ENCODE results near the gene PPP4R3B.
"Not testable (repeated sequence)": the region's sequence is repeated elsewhere in the genome, so short reads cannot be mapped to it uniquely, and the experiment has no call there.

Gene PPP4R3B

GRCh38 chr2:55567298-55567697 is 50.1 kb downstream of the PPP4R3B start:
- no peak for TF ChIP-seq ZNF274 (IDR thresholded peaks at IDR 0.05; ENCODE audit: low read depth, low read length)
- no peak overlapping the region for H3K4me3 ChIP-seq (ENCODE audit: low read length)

DNA sequence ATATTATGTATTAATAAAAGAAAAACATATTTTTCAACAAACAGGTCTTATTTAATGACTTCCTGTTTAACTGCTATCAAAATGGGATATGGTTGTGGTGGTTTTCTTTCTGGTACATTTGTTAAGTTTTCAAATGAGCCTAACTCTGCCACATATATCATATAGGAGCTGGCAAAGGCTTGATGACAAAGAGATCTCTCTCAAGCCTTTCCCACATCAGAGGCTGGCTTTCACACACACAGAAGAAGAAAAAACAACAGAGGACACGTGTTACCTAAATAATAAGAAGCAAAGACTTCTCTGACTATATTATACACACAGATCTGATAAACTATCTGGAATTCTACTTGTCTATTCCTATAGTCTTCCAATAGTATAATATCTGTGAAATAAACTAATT is 51.8 kb downstream of the PPP4R3B start:
- H3K4me3 ChIP-seq (ENCODE audit: low read length): no peak overlapping the region
- no peak for TF ChIP-seq ZNF274 (IDR thresholded peaks at IDR 0.05; ENCODE audit: low read depth, low read length)

- TF ChIP-seq ZNF274 (IDR thresholded peaks at IDR 0.05; ENCODE audit: low read depth, low read length): no peak
- no peak overlapping the region for H3K4me3 ChIP-seq (ENCODE audit: low read length)
Observed at GRCh38 chr2:55560855-55561254, 56.6 kb downstream of the PPP4R3B start.

- no peak overlapping the region for H3K4me3 ChIP-seq (ENCODE audit: low read length)
- TF ChIP-seq ZNF274 (IDR thresholded peaks at IDR 0.05; ENCODE audit: low read depth, low read length): no peak
Observed at GRCh38 chr2:55556809-55557208, 60.6 kb downstream of the PPP4R3B start.

DNA sequence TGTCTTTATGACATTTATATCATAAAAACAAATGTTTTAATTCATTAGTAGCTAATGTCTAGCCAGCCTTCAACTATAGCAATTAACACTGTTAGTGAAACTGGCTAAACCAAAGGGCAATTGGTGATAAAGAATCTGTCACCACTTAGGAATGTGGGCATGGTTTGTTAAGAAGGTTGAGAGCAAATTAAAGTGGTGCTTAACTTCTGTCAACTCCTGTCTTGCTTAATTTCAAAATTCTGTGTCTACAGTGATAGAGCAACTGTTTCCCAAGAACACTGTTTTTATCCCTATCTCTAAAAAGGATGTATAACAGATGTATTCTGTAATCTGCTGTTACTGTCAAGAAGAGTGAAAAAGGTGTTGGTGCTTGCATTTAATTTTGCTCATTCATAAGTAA is 61.4 kb downstream of the PPP4R3B start:
- no peak for TF ChIP-seq ZNF274 (IDR thresholded peaks at IDR 0.05; ENCODE audit: low read depth, low read length)
- no peak overlapping the region for H3K4me3 ChIP-seq (ENCODE audit: low read length)

GRCh38 chr2:55553321-55553720 is 64.1 kb downstream of the PPP4R3B start:
- TF ChIP-seq ZNF274 (IDR thresholded peaks at IDR 0.05; ENCODE audit: low read depth, low read length): no peak
- H3K4me3 ChIP-seq (ENCODE audit: low read length): no peak overlapping the region

GRCh38 chr2:55550368-55551102 is 66.9 kb downstream of the PPP4R3B start:
- H3K4me3 ChIP-seq (ENCODE audit: low read length): no peak overlapping the region
- TF ChIP-seq ZNF274 (IDR thresholded peaks at IDR 0.05; ENCODE audit: low read depth, low read length): no peak

GRCh38 chr2:55547679-55548078 is 69.7 kb downstream of the PPP4R3B start:
- H3K4me3 ChIP-seq (ENCODE audit: low read length): not testable (repeated sequence)

GRCh38 chr2:55547001-55547400 is 70.4 kb downstream of the PPP4R3B start:
- no peak for TF ChIP-seq ZNF274 (IDR thresholded peaks at IDR 0.05; ENCODE audit: low read depth, low read length)
- H3K4me3 ChIP-seq (ENCODE audit: low read length): no peak overlapping the region

GRCh38 chr2:55530539-55531081 is 86.8 kb downstream of the PPP4R3B start:
- no peak for TF ChIP-seq ZNF274 (IDR thresholded peaks at IDR 0.05; ENCODE audit: low read depth, low read length)

DNA sequence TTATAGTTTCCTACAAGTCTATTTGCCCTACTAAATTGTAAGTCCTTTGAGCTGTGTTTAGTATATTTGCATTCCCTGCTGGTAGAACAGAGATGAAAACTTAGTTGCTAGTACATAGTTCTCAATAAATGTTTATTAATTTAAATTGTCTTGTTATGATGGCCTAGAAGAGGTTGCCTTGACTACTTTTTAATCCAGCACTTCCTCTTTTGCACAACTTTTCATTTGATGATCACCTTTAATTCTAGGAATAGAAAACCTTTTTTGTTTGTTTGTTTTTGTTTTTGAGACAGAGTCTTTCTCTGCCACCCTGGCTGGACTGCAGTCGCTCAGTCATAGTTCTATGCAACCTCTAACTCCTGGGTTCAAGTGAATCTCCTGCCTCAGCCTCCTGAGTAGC is 91.2 kb downstream of the PPP4R3B start:
- TF ChIP-seq ZNF274 (IDR thresholded peaks at IDR 0.05; ENCODE audit: low read depth, low read length): no peak
- H3K4me3 ChIP-seq (ENCODE audit: low read length): no peak overlapping the region

More at GRCh38 chr2:55530539-55531081, 86.8 kb downstream of the PPP4R3B start:
- H3K4me3 ChIP-seq (ENCODE audit: low read length): no peak overlapping the region

DNA sequence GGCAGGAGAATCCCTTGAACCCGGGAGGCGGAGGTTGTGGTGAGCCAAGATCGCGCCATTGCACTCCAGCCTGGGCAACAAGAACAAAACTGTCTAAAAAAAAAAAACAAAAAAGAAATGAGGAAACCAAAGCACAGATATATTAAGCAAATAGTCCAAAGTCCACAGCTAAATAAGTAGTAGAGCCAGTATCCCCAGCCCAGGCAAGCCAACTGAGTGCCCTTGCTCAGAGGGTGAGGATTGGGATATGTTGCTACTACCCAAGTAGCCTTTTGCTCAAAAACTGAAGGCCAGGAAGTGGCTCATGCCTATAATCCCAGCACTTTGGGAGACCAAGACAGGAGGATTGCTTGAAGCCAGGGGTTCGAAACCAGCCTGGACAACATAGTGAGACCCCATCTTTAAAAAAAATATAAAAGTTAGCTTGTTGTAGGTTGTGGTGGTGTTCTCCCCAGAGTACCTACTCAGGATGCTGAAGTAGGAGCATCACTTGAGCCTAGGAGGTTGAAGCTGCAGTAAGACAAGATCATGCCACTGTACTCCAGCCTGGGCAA is 92.5 kb downstream of the PPP4R3B start:
- H3K4me3 ChIP-seq (ENCODE audit: low read length): no peak overlapping the region
- no peak for TF ChIP-seq ZNF274 (IDR thresholded peaks at IDR 0.05; ENCODE audit: low read depth, low read length)

GRCh38 chr2:55519938-55520885 is 97.2 kb downstream of the PPP4R3B start:
- no peak for TF ChIP-seq ZNF274 (IDR thresholded peaks at IDR 0.05; ENCODE audit: low read depth, low read length)
- H3K4me3 ChIP-seq (ENCODE audit: low read length): peak overlapping the region; percentile 76

DNA sequence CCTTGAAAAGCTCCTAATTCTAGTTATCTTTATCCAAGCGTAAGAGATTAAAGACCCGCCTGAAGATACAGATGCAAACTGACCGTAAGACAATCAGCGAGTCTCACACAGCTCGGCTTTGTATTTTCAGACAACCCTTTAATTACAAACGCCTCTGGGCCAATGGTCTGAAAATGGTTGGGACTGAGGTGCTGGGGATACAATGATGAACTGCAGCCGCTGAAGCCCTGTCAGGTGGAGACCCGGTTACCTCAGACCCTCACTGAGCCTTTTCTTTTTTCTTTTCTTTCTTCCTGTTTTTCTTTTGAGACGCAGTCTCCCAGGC is 98.6 kb downstream of the PPP4R3B start:
- H3K4me3 ChIP-seq (ENCODE audit: low read length): peak overlapping the region; percentile 76
- no peak for TF ChIP-seq ZNF274 (IDR thresholded peaks at IDR 0.05; ENCODE audit: low read depth, low read length)

All from GM08714 (cell line).